Liver (tissue), 9 donors: ENCODE measurements around the gene LYPD4. TPM values are rescaled to one million over a fixed set of nuclear protein-coding genes. Genes with fewer than 3 reads are reported as not detected.

Experiments used
- DNase-seq: peaks from one replicate; pipeline ENCODE4 v3.0.0-alpha.2; 2017; ENCODE audit warnings: low spot score
- H3K27ac ChIP-seq, 2 donors: one replicate each; pipeline ENCODE4 v1.7.0; 2013; ENCODE audit warnings: inconsistent platforms in 2 of 2, low read length in 2 of 2, control low read depth in 1 of 2, low read depth in 1 of 2, mild to moderate bottlenecking in 1 of 2
- H3K27me3 ChIP-seq, 4 donors: one replicate each; pipeline versions ENCODE4 v1.6.1 to v1.7.0; 2013; ENCODE audit warnings: low read length in 3 of 4, inconsistent platforms in 1 of 4, mild to moderate bottlenecking in 1 of 4, moderate library complexity in 1 of 4; ENCODE audit not compliant: control insufficient read depth in 4 of 4, insufficient read depth in 4 of 4
- H3K36me3 ChIP-seq, 4 donors: one replicate each; pipeline versions ENCODE4 v1.6.1 to v1.7.0; 2013; ENCODE audit warnings: low read length in 3 of 4, mild to moderate bottlenecking in 3 of 4, low read depth in 1 of 4, moderate library complexity in 1 of 4; ENCODE audit not compliant: control insufficient read depth in 4 of 4, insufficient read depth in 3 of 4
- H3K4me1 ChIP-seq, 4 donors: one replicate each; pipeline versions ENCODE4 v1.6.1 to v1.7.0; 2013; ENCODE audit warnings: low read length in 3 of 4, mild to moderate bottlenecking in 3 of 4, moderate library complexity in 1 of 4; ENCODE audit not compliant: control insufficient read depth in 4 of 4, insufficient read depth in 4 of 4
- H3K4me3 ChIP-seq, 3 donors: one replicate each; pipeline versions ENCODE4 v1.6.1 to v1.7.0; 2013; ENCODE audit warnings: low read length in 3 of 3, control low read depth in 1 of 3, low read depth in 1 of 3, mild to moderate bottlenecking in 1 of 3
- H3K9ac ChIP-seq, 2 donors: one replicate each; pipeline ENCODE4 v1.7.0; 2013; ENCODE audit warnings: low read length in 2 of 2, mild to moderate bottlenecking in 2 of 2, moderate library complexity in 2 of 2, control low read depth in 1 of 2, low read depth in 1 of 2
- H3K9me3 ChIP-seq, 4 donors: one replicate each; pipeline versions ENCODE4 v1.6.1 to v1.7.0; 2013; ENCODE audit warnings: low read length in 3 of 4; ENCODE audit not compliant: control insufficient read depth in 4 of 4
- CTCF ChIP-seq: fragments of 150-350 bp; IDR thresholded peaks from 2 replicates; pipeline ENCODE4 v1.5.1; 2017; ENCODE audit warnings: improper control_type of control experiment, low read depth, low read length; ENCODE audit not compliant: missing input control
- FOXA1 ChIP-seq: IDR thresholded peaks from 2 replicates; pipeline ENCODE4 v1.6.1; 2016; ENCODE audit warnings: antibody characterized with exemption
- FOXA2 ChIP-seq: IDR thresholded peaks from 2 replicates; pipeline ENCODE4 v1.6.1; 2016; ENCODE audit warnings: antibody characterized with exemption
- GABPA ChIP-seq, 2 donors: IDR thresholded peaks in 1 of 2; conservative IDR thresholded peaks in 1 of 2; 2 replicates each; pipeline ENCODE4 v1.6.1; 2016; ENCODE audit warnings: antibody characterized with exemption in 2 of 2, mild to moderate bottlenecking in 1 of 2, moderate library complexity in 1 of 2
- HNF4A ChIP-seq, 2 donors: conservative IDR thresholded peaks; 2 replicates each; pipeline ENCODE4 v1.6.1; 2016; ENCODE audit warnings: antibody characterized with exemption in 2 of 2, mild to moderate bottlenecking in 2 of 2
- JUND ChIP-seq, 2 donors: IDR thresholded peaks; 2 replicates each; pipeline ENCODE4 v1.6.1; 2016; ENCODE audit warnings: antibody characterized with exemption in 2 of 2
- MAX ChIP-seq: IDR thresholded peaks from 2 replicates; pipeline ENCODE4 v1.6.1; 2016; ENCODE audit warnings: antibody characterized with exemption
- NR2F2 ChIP-seq: IDR thresholded peaks from 2 replicates; pipeline ENCODE4 v1.6.1; 2016; ENCODE audit warnings: antibody characterized with exemption
- REST ChIP-seq: IDR thresholded peaks from 2 replicates; pipeline ENCODE4 v1.6.1; 2016; ENCODE audit warnings: antibody characterized with exemption, mild to moderate bottlenecking
- RXRA ChIP-seq, 2 donors: IDR thresholded peaks; 2 replicates each; pipeline ENCODE4 v1.6.1; 2017 to 2018; ENCODE audit warnings: antibody characterized with exemption in 2 of 2, mild to moderate bottlenecking in 1 of 2
- SP1 ChIP-seq: IDR thresholded peaks from 2 replicates; pipeline ENCODE4 v1.6.1; 2018; ENCODE audit warnings: antibody characterized with exemption, mild to moderate bottlenecking
- TAF1 ChIP-seq: conservative IDR thresholded peaks from 2 replicates; pipeline ENCODE4 v1.6.1; 2016; ENCODE audit warnings: antibody characterized with exemption, mild to moderate bottlenecking
- YY1 ChIP-seq: IDR thresholded peaks from 2 replicates; pipeline ENCODE4 v1.6.1; 2016; ENCODE audit warnings: antibody characterized with exemption, mild to moderate bottlenecking
- ZBTB33 ChIP-seq: IDR thresholded peaks from 2 replicates; pipeline ENCODE4 v1.6.1; 2016; ENCODE audit warnings: antibody characterized with exemption
- WGBS: extraction: QIAGEN DNeasy Blood & Tissue Kit; methylation state at CpG from one replicate; pipeline ENCODE4 v1.1.7; 2013; 5-methylcytosine and 5-hydroxymethylcytosine counted together
- polyA plus RNA-seq, 2 donors: library from polyadenylated mRNA; stranded (reverse) in 1 of 2; unstranded in 1 of 2; fragments of 200-250 nt in 1 of 2; fragments of >200 nt in 1 of 2; fragmentation: Nextera tagmentation in 1 of 2; extraction: Ambion mirVana in 1 of 2; gene quantifications; one replicate each; pipeline versions ENCODE4 v1.2.1 to v1.2.3, GENCODE V29; 2013 to 2015
- total RNA-seq, 2 donors: library from RNA; depleted of rRNA; stranded (reverse); fragments of >200 nt; gene quantifications; one replicate each; pipeline ENCODE4 v1.2.3, GENCODE V29; 2014
- donor health status: healthy.
- donor health status: healthy.
- donor health status: healthy.
- donor health status: healthy.
- donor health status: healthy.

Gene LYPD4
- total and polyA plus RNA-seq, 4 donors: not detected

DNA sequence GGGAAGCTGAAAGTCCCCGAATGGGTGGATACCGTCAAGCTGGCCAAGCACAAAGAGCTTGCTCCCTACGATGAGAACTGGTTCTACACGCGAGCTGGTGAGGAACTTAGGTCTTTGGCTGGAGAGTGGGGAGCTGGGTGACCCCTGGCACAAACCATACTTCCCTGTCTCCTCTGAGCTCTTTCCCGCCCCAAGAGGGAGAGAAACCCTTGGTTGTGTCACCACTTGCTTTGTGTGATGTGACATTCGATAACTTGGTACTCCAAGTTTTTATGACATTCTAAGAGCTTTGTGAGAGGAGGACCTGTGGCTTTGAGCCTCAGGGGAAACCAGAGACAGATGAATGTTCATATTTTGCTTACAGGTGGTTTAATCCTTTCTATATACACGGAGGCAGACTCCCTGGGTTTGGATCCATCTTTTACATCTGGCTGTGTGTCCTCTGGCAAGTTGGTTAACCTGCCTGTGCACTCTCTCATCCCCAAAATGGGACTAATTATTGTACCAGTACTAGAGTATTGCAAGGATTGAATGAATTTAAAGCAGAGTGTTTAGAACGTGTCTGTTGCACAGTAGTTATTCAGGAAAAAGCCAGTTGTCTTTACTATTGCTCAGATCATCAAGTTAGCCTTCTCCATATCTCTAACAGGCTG lies 16.8 kb upstream of the LYPD4 start:
- TF ChIP-seq FOXA2 (no peak), CTCF (no peak), JUND (IDR thresholded peaks at IDR 0.05) (no peak), MAX (no peak), HNF4A (conservative IDR thresholded peaks at IDR 0.05) (no peak), YY1 (no peak), GABPA (IDR thresholded peaks at IDR 0.05 in 1 of 2, conservative IDR thresholded peaks at IDR 0.05 in 1 of 2) (no peak), TAF1 (no peak), NR2F2 (no peak), RXRA (IDR thresholded peaks at IDR 0.05) (no peak)
- WGBS: 50% methylated on average over 9 of the region's 9 CpGs
- Histone ChIP-seq H3K9me3 (no peaks in the 10 kb centered on the region), H3K27ac (peak overlapping the region in 1 of 2 donors; percentile 99), H3K36me3 (peaks cover 9 to 39% (median 35%) of the 10 kb centered on the region in 4 donors), H3K4me3 (peak overlapping the region; percentile 70 to 92 (median 86)), H3K4me1 (peaks cover 4 to 30% (median 25%) of the 10 kb centered on the region in 4 donors), H3K9ac (peak overlapping the region; percentile 46 to 69), H3K27me3 (no peaks in the 10 kb centered on the region)
- no peak for DNase-seq

GRCh38 chr19:41860419-41861115 lies 16.1 kb upstream of the LYPD4 start:
- DNase-seq: peak; percentile 47
- Histone ChIP-seq H3K36me3 (peaks cover 9 to 36% (median 34%) of the 10 kb centered on the region in 4 donors), H3K4me1 (peaks cover 4 to 30% (median 25%) of the 10 kb centered on the region in 4 donors), H3K4me3 (peak overlapping the region; percentile 70 to 92 (median 86)), H3K9ac (peak overlapping the region; percentile 46 to 69), H3K9me3 (no peaks in the 10 kb centered on the region), H3K27me3 (no peaks in the 10 kb centered on the region), H3K27ac (peak overlapping the region; percentile 99 to 100)
- TF ChIP-seq JUND (IDR thresholded peaks at IDR 0.05): no peak
- TF ChIP-seq NR2F2: no peak
- TF ChIP-seq HNF4A (conservative IDR thresholded peaks at IDR 0.05): no peak
- TF ChIP-seq FOXA2: no peak
- TF ChIP-seq FOXA1: no peak
- no peak for TF ChIP-seq GABPA (IDR thresholded peaks at IDR 0.05 in 1 of 2, conservative IDR thresholded peaks at IDR 0.05 in 1 of 2)
- TF ChIP-seq SP1: no peak
- TF ChIP-seq REST: no peak
- no peak for TF ChIP-seq ZBTB33
- WGBS: under 1% methylated on average over 45 of the region's 45 CpGs
